Ovary (tissue), 9 donors: Measurements from ENCODE around the gene WWOX. TPM values are rescaled to one million over a fixed set of nuclear protein-coding genes. Genes with fewer than 3 reads are reported as not detected.

Experiments used
- DNase-seq, 5 donors: peaks; one replicate each; pipeline ENCODE4 v3.0.0-alpha.2; 2019 to 2020
- H3K27ac ChIP-seq, 2 donors: fragments of 200-600 bp; one replicate each; pipeline versions ENCODE4 v1.5.1 to v1.8.0; 2019 to 2022
- H3K27me3 ChIP-seq: fragments of 200-600 bp; one replicate; pipeline ENCODE4 v1.8.0; 2022
- H3K36me3 ChIP-seq: fragments of 200-600 bp; sonication (generic); one replicate; pipeline ENCODE4 v1.5.1; 2019
- H3K4me1 ChIP-seq: one replicate; pipeline ENCODE4 v1.8.1; 2013; ENCODE audit warnings: mild to moderate bottlenecking, moderate library complexity; ENCODE audit not compliant: insufficient read depth
- H3K4me3 ChIP-seq: fragments of 200-600 bp; sonication (generic); one replicate; pipeline ENCODE4 v1.5.1; 2017
- H3K9me3 ChIP-seq, 2 donors: fragments of 200-600 bp in 1 of 2; sonication (generic) in 1 of 2; one replicate each; pipeline versions ENCODE4 v1.5.1 to v1.8.1; 2013 to 2019; ENCODE audit warnings: mild to moderate bottlenecking in 1 of 2, moderate library complexity in 1 of 2
- CTCF ChIP-seq, 3 donors: fragments of 450-650 bp in 2 of 3; fragments of 200-600 bp in 1 of 3; IDR thresholded peaks; one replicate each; pipeline versions ENCODE4 v1.5.1 to v1.8.0; 2016 to 2022; ENCODE audit warnings: antibody characterized with exemption in 3 of 3, mild to moderate bottlenecking in 1 of 3
- EP300 ChIP-seq: sonication (generic); formaldehyde crosslinking; IDR thresholded peaks from one replicate; pipeline ENCODE4 v1.6.1; 2017; ENCODE audit warnings: antibody characterized with exemption
- POLR2A ChIP-seq: fragments of 450-650 bp; IDR thresholded peaks from one replicate; pipeline ENCODE4 v1.6.1; 2017; ENCODE audit warnings: antibody characterized with exemption, mild to moderate bottlenecking, moderate library complexity
- WGBS, 3 donors: extraction: QIAGEN DNeasy Blood & Tissue Kit in 1 of 3; methylation state at CpG; one replicate each; pipeline versions ENCODE4 v1.1.5 to v1.1.7; 2013 to 2017; 5-methylcytosine and 5-hydroxymethylcytosine counted together
- intact Hi-C, 4 donors: fragments of 100-400 bp; cut with DNase I; formaldehyde crosslinking; loops; one replicate each; pipeline versions ENCODE4 v1.11.0 to v1.15.1; 2022 to 2023
- polyA plus RNA-seq, 2 donors: library from polyadenylated mRNA; stranded (reverse); fragments of 200-250 nt in 1 of 2; fragments of 350-450 nt in 1 of 2; fragmentation: Illumina TruSeq in 1 of 2; extraction: RNeasy Lipid Tissue Mini Kit (QIAGEN cat#74804) in 1 of 2; gene quantifications; one replicate each; pipeline ENCODE4 v1.2.3, GENCODE V29; 2013 to 2014
- total RNA-seq, 7 donors: library from RNA; depleted of rRNA in 2 of 7; stranded (reverse); fragments of >200 nt in 2 of 7; fragmentation: NEBNext Ultra II Directional in 3 of 7; extraction: Animal tissue kit (Norgen Biotek cat#: 25700) in 3 of 7; gene quantifications; one replicate each; pipeline versions ENCODE4 v1.1.0 to v1.2.4, GENCODE V29; 2016 to 2023
- donor health status: DM: no; HTN: no; CAD: no; lungs with moderate emphysema.
- donor health status: DM: no; HTN: no; CAD: no.
- donor health status: Bipolar disorder and iron deficiency.
- donor health status: DM: yes; HTN: yes; CAD: no.
- donor health status: DM: no; HTN: no; CAD: no.
- donor health status: DM: yes; HTN: yes; CAD: no.

Gene WWOX
- total and polyA plus RNA-seq, 9 donors = 11.0 to 40.5 (median 25.2) TPM

- Histone ChIP-seq H3K9me3 (no peaks in the 10 kb centered on the region), H3K27ac (no peak overlapping the region), H3K4me3 (no peak overlapping the region), H3K27me3 (no peaks in the 10 kb centered on the region), H3K36me3 (no peaks in the 10 kb centered on the region), H3K4me1 (no peaks in the 10 kb centered on the region)
- TF ChIP-seq CTCF (IDR thresholded peaks at IDR 0.05) = no peak
- TF ChIP-seq EP300 = no peak
- no peak for TF ChIP-seq POLR2A
- WGBS, 3 donors = 84 to 86% (median 85%) methylated on average over 2 of the region's 2 CpGs
- intact Hi-C loops = no loop called here
- DNase-seq = no peak
These were observed 333.7 kb downstream of the WWOX start for GRCh38 chr16:78433116-78433515.

- no peaks in the 10 kb centered on the region for H3K9me3 ChIP-seq
- no peak for TF ChIP-seq CTCF (IDR thresholded peaks at IDR 0.05)
- TF ChIP-seq EP300 = no peak
- no peak for TF ChIP-seq POLR2A
- no peaks in the 10 kb centered on the region for H3K36me3 ChIP-seq
- H3K4me3 ChIP-seq = no peak overlapping the region
- no peaks in the 10 kb centered on the region for H3K4me1 ChIP-seq
- DNase-seq = no peak
- 97% methylated on average over 4 of the region's 4 CpGs for WGBS, 3 donors
- H3K27ac ChIP-seq = no peak overlapping the region
- H3K27me3 ChIP-seq = no peaks in the 10 kb centered on the region
- intact Hi-C loops = no loop called here
These were observed 334.9 kb downstream of the WWOX start for GRCh38 chr16:78434401-78434800.

- intact Hi-C loops = no loop called here
These were observed 335.8 kb downstream of the WWOX start for GRCh38 chr16:78435260-78435659.

GRCh38 chr16:78436023-78436422 lies 336.6 kb downstream of the WWOX start:
- intact Hi-C loops = no loop called here
- Histone ChIP-seq H3K27ac (no peak overlapping the region), H3K9me3 (no peaks in the 10 kb centered on the region), H3K4me3 (no peak overlapping the region), H3K4me1 (no peaks in the 10 kb centered on the region), H3K27me3 (no peaks in the 10 kb centered on the region), H3K36me3 (no peaks in the 10 kb centered on the region)
- TF ChIP-seq CTCF (IDR thresholded peaks at IDR 0.05) (no peak), POLR2A (no peak), EP300 (no peak)
- DNase-seq = no peak
- WGBS, 3 donors = 91 to 94% (median 94%) methylated on average over 10 of the region's 10 CpGs

More at GRCh38 chr16:78435260-78435659, 335.8 kb downstream of the WWOX start:
- H3K4me1 ChIP-seq = no peaks in the 10 kb centered on the region
- no peak overlapping the region for H3K27ac ChIP-seq
- DNase-seq = no peak
- no peaks in the 10 kb centered on the region for H3K36me3 ChIP-seq
- TF ChIP-seq CTCF (IDR thresholded peaks at IDR 0.05) = no peak
- TF ChIP-seq POLR2A = no peak
- no peak for TF ChIP-seq EP300
- H3K9me3 ChIP-seq = no peaks in the 10 kb centered on the region
- no peaks in the 10 kb centered on the region for H3K27me3 ChIP-seq
- H3K4me3 ChIP-seq = no peak overlapping the region
- 96 to 98% (median 98%) methylated on average over 4 of the region's 4 CpGs for WGBS, 3 donors
